ENCODE data around the gene SI. TPM values are rescaled to one million over a fixed set of nuclear protein-coding genes. Genes with fewer than 3 reads are reported as not detected.

SI gene
- total RNA-seq, 1 experiment from 2014 or later, result not detected

- ATAC-seq (no peak; the same call in 1 of the 2 replicates), DNase-seq (peak; percentile 4)
- Histone ChIP-seq H2AFZ (ENCODE audit: low read length) (no peak overlapping the region), H3K4me3 (ENCODE audit: low read length) (no peak overlapping the region), H4K20me1 (ENCODE audit: low read length) (no peaks in the 10 kb centered on the region), H3K36me3 (ENCODE audit: low read depth, low read length) (no peaks in the 10 kb centered on the region), H3K9me3 (ENCODE audit: low read length) (no peaks in the 10 kb centered on the region), H3K4me1 (ENCODE audit: insufficient read depth, low read length) (no peaks in the 10 kb centered on the region), H3K27ac (ENCODE audit: low read length) (no peak overlapping the region), H3K27me3 (ENCODE audit: low read length) (no peaks in the 10 kb centered on the region), H3K4me2 (ENCODE audit: low read length) (no peak overlapping the region), H3K79me2 (ENCODE audit: low read length) (no peaks in the 10 kb centered on the region), H3K9me2 (replicated peaks; ENCODE audit: low read length) (no peaks in the 10 kb centered on the region), H3K9ac (ENCODE audit: low read length) (no peak overlapping the region), H3F3A (ENCODE audit: low read length, unreplicated experiment) (no peaks in the 10 kb centered on the region)
- CTCF ChIA-PET, result no interaction called here
- POLR2A ChIA-PET (ENCODE audit: unreplicated experiment), result no interaction called here
- intact Hi-C loops (cut with micrococcal nuclease), result no loop called here
- BruUV-seq (replicated peaks), result no TSS peak
- TF ChIP-seq EZH2 (IDR thresholded peaks at IDR 0.05; ENCODE audit: low read length, unreplicated experiment) (no peak), EZH2phosphoT487 (IDR thresholded peaks at IDR 0.05; ENCODE audit: borderline replicate concordance, low read length) (no peak)
- TF ChIP-seq, protein P1, sequence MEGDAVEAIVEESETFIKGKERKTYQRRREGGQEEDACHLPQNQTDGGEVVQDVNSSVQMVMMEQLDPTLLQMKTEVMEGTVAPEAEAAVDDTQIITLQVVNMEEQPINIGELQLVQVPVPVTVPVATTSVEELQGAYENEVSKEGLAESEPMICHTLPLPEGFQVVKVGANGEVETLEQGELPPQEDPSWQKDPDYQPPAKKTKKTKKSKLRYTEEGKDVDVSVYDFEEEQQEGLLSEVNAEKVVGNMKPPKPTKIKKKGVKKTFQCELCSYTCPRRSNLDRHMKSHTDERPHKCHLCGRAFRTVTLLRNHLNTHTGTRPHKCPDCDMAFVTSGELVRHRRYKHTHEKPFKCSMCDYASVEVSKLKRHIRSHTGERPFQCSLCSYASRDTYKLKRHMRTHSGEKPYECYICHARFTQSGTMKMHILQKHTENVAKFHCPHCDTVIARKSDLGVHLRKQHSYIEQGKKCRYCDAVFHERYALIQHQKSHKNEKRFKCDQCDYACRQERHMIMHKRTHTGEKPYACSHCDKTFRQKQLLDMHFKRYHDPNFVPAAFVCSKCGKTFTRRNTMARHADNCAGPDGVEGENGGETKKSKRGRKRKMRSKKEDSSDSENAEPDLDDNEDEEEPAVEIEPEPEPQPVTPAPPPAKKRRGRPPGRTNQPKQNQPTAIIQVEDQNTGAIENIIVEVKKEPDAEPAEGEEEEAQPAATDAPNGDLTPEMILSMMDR (conservative IDR thresholded peaks at IDR 0.05; ENCODE audit: low read depth, low read length), result no peak
These were observed 25.3 kb upstream of the SI start for GRCh38 chr3:165103616-165104015.

- no peak overlapping the region for H3K27ac ChIP-seq (ENCODE audit: low read length)
- no peaks in the 10 kb centered on the region for H4K20me1 ChIP-seq (ENCODE audit: low read length)
- H3K9me3 ChIP-seq (ENCODE audit: low read length), result no peaks in the 10 kb centered on the region
- no peaks in the 10 kb centered on the region for H3K4me1 ChIP-seq (ENCODE audit: insufficient read depth, low read length)
- TF ChIP-seq, protein P1 (conservative IDR thresholded peaks at IDR 0.05; ENCODE audit: low read depth, low read length), result no peak
- TF ChIP-seq EZH2 (IDR thresholded peaks at IDR 0.05; ENCODE audit: low read length, unreplicated experiment) (no peak), EZH2phosphoT487 (IDR thresholded peaks at IDR 0.05; ENCODE audit: borderline replicate concordance, low read length) (no peak)
- no peaks in the 10 kb centered on the region for H3K36me3 ChIP-seq (ENCODE audit: low read depth, low read length)
- no peak overlapping the region for H3K4me3 ChIP-seq (ENCODE audit: low read length)
- H3F3A ChIP-seq (ENCODE audit: low read length, unreplicated experiment), result no peaks in the 10 kb centered on the region
- no peak overlapping the region for H3K4me2 ChIP-seq (ENCODE audit: low read length)
- H2AFZ ChIP-seq (ENCODE audit: low read length), result no peak overlapping the region
- H3K79me2 ChIP-seq (ENCODE audit: low read length), result no peaks in the 10 kb centered on the region
- no peak overlapping the region for H3K9ac ChIP-seq (ENCODE audit: low read length)
- intact Hi-C loops (cut with micrococcal nuclease), result no loop called here
- ATAC-seq, result no peak
- ChIA-PET POLR2A (ENCODE audit: unreplicated experiment) (no interaction called here), CTCF (no interaction called here)
- no peaks in the 10 kb centered on the region for H3K9me2 ChIP-seq (replicated peaks; ENCODE audit: low read length)
- no peak for DNase-seq
- no peaks in the 10 kb centered on the region for H3K27me3 ChIP-seq (ENCODE audit: low read length)
- BruUV-seq (replicated peaks), result no TSS peak
These were observed 4.4 kb upstream of the SI start for GRCh38 chr3:165082650-165083049.

- no peak for ATAC-seq
- CTCF ChIA-PET, result no interaction called here
- BruUV-seq (replicated peaks), result no TSS peak
These were observed 2.9 kb upstream of the SI start for GRCh38 chr3:165081183-165081582.

More at GRCh38 chr3:165081183-165081582, 2.9 kb upstream of the SI start:
- Histone ChIP-seq H3K9ac (ENCODE audit: low read length) (no peak overlapping the region), H4K20me1 (ENCODE audit: low read length) (no peaks in the 10 kb centered on the region), H3K4me1 (ENCODE audit: insufficient read depth, low read length) (no peaks in the 10 kb centered on the region), H3K9me2 (replicated peaks; ENCODE audit: low read length) (no peaks in the 10 kb centered on the region), H2AFZ (ENCODE audit: low read length) (no peak overlapping the region), H3K27me3 (ENCODE audit: low read length) (no peaks in the 10 kb centered on the region), H3K4me2 (ENCODE audit: low read length) (no peak overlapping the region), H3K9me3 (ENCODE audit: low read length) (no peaks in the 10 kb centered on the region), H3K36me3 (ENCODE audit: low read depth, low read length) (no peaks in the 10 kb centered on the region), H3K79me2 (ENCODE audit: low read length) (no peaks in the 10 kb centered on the region), H3K27ac (ENCODE audit: low read length) (no peak overlapping the region), H3K4me3 (ENCODE audit: low read length) (no peak overlapping the region), H3F3A (ENCODE audit: low read length, unreplicated experiment) (no peaks in the 10 kb centered on the region)
- DNase-seq, result no peak
- POLR2A ChIA-PET (ENCODE audit: unreplicated experiment), result no interaction called here
- intact Hi-C loops (cut with micrococcal nuclease), result no loop called here
- no peak for TF ChIP-seq EZH2phosphoT487 (IDR thresholded peaks at IDR 0.05; ENCODE audit: borderline replicate concordance, low read length)
- TF ChIP-seq, protein P1 (conservative IDR thresholded peaks at IDR 0.05; ENCODE audit: low read depth, low read length), result no peak
- no peak for TF ChIP-seq EZH2 (IDR thresholded peaks at IDR 0.05; ENCODE audit: low read length, unreplicated experiment)

Data from PC-3 (cell line).